Breast epithelium (tissue), 3 donors: ENCODE data around the gene CCDC38.

Experiments
- POLR2AphosphoS5 ChIP-seq, 3 donors: sonication (generic); formaldehyde crosslinking; IDR thresholded peaks; one replicate each; pipeline ENCODE4 v1.6.1; 2017; ENCODE audit warnings: antibody characterized with exemption in 3 of 3
- TF ChIP-seq, protein P1 (sequence below), 3 donors: fragments of 450-650 bp; IDR thresholded peaks; one replicate each; pipeline ENCODE4 v1.5.1; 2016 to 2017; ENCODE audit warnings: antibody characterized with exemption in 3 of 3, mild to moderate bottlenecking in 3 of 3, moderate library complexity in 3 of 3

DNA sequence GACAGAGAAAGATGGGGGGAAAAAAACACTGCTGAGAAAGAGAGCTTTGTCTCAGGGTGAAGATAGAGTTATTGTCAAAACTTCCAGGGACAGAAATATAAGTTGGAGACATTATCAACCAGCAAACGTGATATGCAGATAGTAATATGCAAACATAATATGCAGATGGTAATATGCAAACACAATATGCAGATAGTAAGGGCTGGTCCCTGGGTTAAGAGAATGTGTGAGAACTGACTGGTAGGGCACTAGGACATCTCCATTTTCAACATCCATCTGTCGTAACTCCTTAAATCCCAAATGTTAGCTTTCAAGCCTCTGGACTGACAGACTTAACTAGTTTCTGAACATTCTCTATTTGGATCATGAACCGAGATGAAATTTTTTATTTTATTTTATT is 51.5 kb downstream of the CCDC38 start:
- TF ChIP-seq, protein P1, sequence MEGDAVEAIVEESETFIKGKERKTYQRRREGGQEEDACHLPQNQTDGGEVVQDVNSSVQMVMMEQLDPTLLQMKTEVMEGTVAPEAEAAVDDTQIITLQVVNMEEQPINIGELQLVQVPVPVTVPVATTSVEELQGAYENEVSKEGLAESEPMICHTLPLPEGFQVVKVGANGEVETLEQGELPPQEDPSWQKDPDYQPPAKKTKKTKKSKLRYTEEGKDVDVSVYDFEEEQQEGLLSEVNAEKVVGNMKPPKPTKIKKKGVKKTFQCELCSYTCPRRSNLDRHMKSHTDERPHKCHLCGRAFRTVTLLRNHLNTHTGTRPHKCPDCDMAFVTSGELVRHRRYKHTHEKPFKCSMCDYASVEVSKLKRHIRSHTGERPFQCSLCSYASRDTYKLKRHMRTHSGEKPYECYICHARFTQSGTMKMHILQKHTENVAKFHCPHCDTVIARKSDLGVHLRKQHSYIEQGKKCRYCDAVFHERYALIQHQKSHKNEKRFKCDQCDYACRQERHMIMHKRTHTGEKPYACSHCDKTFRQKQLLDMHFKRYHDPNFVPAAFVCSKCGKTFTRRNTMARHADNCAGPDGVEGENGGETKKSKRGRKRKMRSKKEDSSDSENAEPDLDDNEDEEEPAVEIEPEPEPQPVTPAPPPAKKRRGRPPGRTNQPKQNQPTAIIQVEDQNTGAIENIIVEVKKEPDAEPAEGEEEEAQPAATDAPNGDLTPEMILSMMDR (IDR thresholded peaks at IDR 0.05): no peak
- TF ChIP-seq POLR2AphosphoS5 (IDR thresholded peaks at IDR 0.05): no peak
